IMR-90 (cell line): ENCODE results near the gene KLHL40. TPM values are rescaled to one million over a fixed set of nuclear protein-coding genes. Genes with fewer than 3 reads are reported as not detected.

Experiments
- ATAC-seq: fragments of 200-7000 bp; cut with Tn5 transposase; 2 replicates; pipeline ENCODE4 v1.9.1; 2020; ENCODE audit warnings: low read depth, mild to moderate bottlenecking, moderate library complexity
- BruUV-seq: library from RNA; stranded (reverse); fragments of 400-500 nt; replicated peaks from 2 replicates; lab custom pipeline; 2021; lab: Mats Ljungman, UMichigan
- CTCF ChIA-PET: fragments of 300-600 bp; formaldehyde crosslinking; extraction: SDS; loops from one replicate; lab custom pipeline; 2021; ENCODE audit warnings: antibody characterized with exemption; lab: Yijun Ruan, JAX
- POLR2A ChIA-PET: fragments of 300-600 bp; sonication (Branson Sonifier 250); formaldehyde crosslinking; loops from one replicate; lab custom pipeline; 2022; ENCODE audit warnings: antibody characterized with exemption; ENCODE audit not compliant: unreplicated experiment; lab: Charles Lee
- DNase-seq: peaks from one replicate; pipeline ENCODE4 v3.0.0; 2013
- H2AFZ ChIP-seq: replicated peaks from 2 replicates; pipeline ENCODE3; 2013; ENCODE audit warnings: low read length, mild to moderate bottlenecking; ENCODE audit not compliant: poor library complexity
- H2AK5ac ChIP-seq: 2 replicates; pipeline ENCODE4 v1.6.1; 2013; ENCODE audit warnings: low read depth, low read length, inconsistent platforms
- H2AK9ac ChIP-seq: replicated peaks from 2 replicates; pipeline ENCODE3; 2013; ENCODE audit warnings: mild to moderate bottlenecking, low read depth, low read length, moderate library complexity; ENCODE audit not compliant: poor library complexity
- H2BK120ac ChIP-seq: 2 replicates; pipeline ENCODE4 v1.6.1; 2013; ENCODE audit warnings: low read depth, low read length, inconsistent platforms
- H2BK15ac ChIP-seq: 3 replicates; pipeline ENCODE4 v1.6.1; 2013; ENCODE audit warnings: low read depth, low read length, inconsistent platforms
- H2BK20ac ChIP-seq: 2 replicates; pipeline ENCODE4 v1.6.1; 2013; ENCODE audit warnings: low read depth, mild to moderate bottlenecking, inconsistent platforms, low read length, moderate library complexity
- H2BK5ac ChIP-seq: 2 replicates; pipeline ENCODE4 v1.6.1; 2013; ENCODE audit warnings: mild to moderate bottlenecking, low read depth, low read length, inconsistent platforms; ENCODE audit not compliant: poor library complexity, severe bottlenecking
- H3K14ac ChIP-seq: replicated peaks from 2 replicates; pipeline ENCODE4 v1.6.1; 2013; ENCODE audit warnings: low read depth, low read length, inconsistent platforms
- H3K18ac ChIP-seq: 2 replicates; pipeline ENCODE4 v1.6.1; 2013; ENCODE audit warnings: low read depth, low read length, control low read depth
- H3K23ac ChIP-seq: 2 replicates; pipeline ENCODE4 v1.6.1; 2013; ENCODE audit warnings: low read depth, low read length, inconsistent platforms
- H3K27ac ChIP-seq: 2 replicates; pipeline ENCODE4 v1.5.1; 2013; ENCODE audit warnings: mild to moderate bottlenecking, control low read depth, low read length; ENCODE audit not compliant: insufficient read depth
- H3K27me3 ChIP-seq: 2 replicates; pipeline ENCODE4 v1.6.1; 2013; ENCODE audit warnings: low read length; ENCODE audit not compliant: control insufficient read depth, insufficient read depth
- H3K36me3 ChIP-seq: 2 replicates; pipeline ENCODE4 v1.6.1; 2013; ENCODE audit warnings: low read length, mixed read lengths; ENCODE audit not compliant: control insufficient read depth, insufficient read depth
- H3K4ac ChIP-seq: 2 replicates; pipeline ENCODE4 v1.6.1; 2013; ENCODE audit warnings: low read depth, low read length, inconsistent platforms
- H3K4me1 ChIP-seq: 2 replicates; pipeline ENCODE4 v1.6.1; 2013; ENCODE audit warnings: low read length, mixed read lengths; ENCODE audit not compliant: control insufficient read depth, insufficient read depth
- H3K4me2 ChIP-seq: 2 replicates; pipeline ENCODE4 v1.6.1; 2013; ENCODE audit warnings: low read depth, mild to moderate bottlenecking, control low read depth, low read length, moderate library complexity
- H3K4me3 ChIP-seq: 2 replicates; pipeline ENCODE4 v1.5.1; 2013; ENCODE audit warnings: low read depth, mild to moderate bottlenecking, control low read depth, low read length, moderate library complexity; ENCODE audit not compliant: insufficient read depth
- H3K56ac ChIP-seq: 2 replicates; pipeline ENCODE4 v1.6.1; 2013; ENCODE audit warnings: low read length, inconsistent platforms; ENCODE audit not compliant: insufficient read depth; ENCODE audit errors: extremely low read depth
- H3K79me1 ChIP-seq, 2 experiments: 2 replicates each; pipeline ENCODE4 v1.6.1; 2013; ENCODE audit warnings: low read length in 2 of 2, inconsistent platforms in 1 of 2, low read depth in 1 of 2
- H3K9ac ChIP-seq: 2 replicates; pipeline ENCODE4 v1.6.1; 2013; ENCODE audit warnings: low read depth, low read length, control low read depth
- H3K9me1 ChIP-seq: 2 replicates; pipeline ENCODE4 v1.6.1; 2013; ENCODE audit warnings: low read length, inconsistent platforms; ENCODE audit not compliant: insufficient read depth
- H3K9me3 ChIP-seq: 2 replicates; pipeline ENCODE4 v1.6.1; 2013; ENCODE audit warnings: low read length; ENCODE audit not compliant: control insufficient read depth, insufficient read depth
- H4K20me1 ChIP-seq: 2 replicates; pipeline ENCODE4 v1.6.1; 2013; ENCODE audit warnings: low read length, inconsistent platforms; ENCODE audit not compliant: insufficient read depth
- H4K5ac ChIP-seq: 2 replicates; pipeline ENCODE4 v1.6.1; 2013; ENCODE audit warnings: mild to moderate bottlenecking, low read depth, low read length, control low read depth
- H4K8ac ChIP-seq, 2 experiments: 2 replicates each; pipeline ENCODE4 v1.6.1; 2013; ENCODE audit warnings: low read depth in 2 of 2, low read length in 2 of 2, control low read depth in 1 of 2, inconsistent platforms in 1 of 2
- H4K91ac ChIP-seq: 2 replicates; pipeline ENCODE4 v1.6.1; 2013; ENCODE audit warnings: low read depth, low read length, inconsistent platforms; ENCODE audit not compliant: insufficient read depth
- MAFK ChIP-seq: IDR thresholded peaks from 2 replicates; pipeline ENCODE4 v1.6.1; 2012; ENCODE audit warnings: low read depth, low read length, improper control_type of control experiment
- MAZ ChIP-seq: IDR thresholded peaks from 2 replicates; pipeline ENCODE4 v1.6.1; 2012; ENCODE audit warnings: low read depth, mild to moderate bottlenecking, low read length, improper control_type of control experiment, moderate library complexity, borderline replicate concordance
- MXI1 ChIP-seq: IDR thresholded peaks from 2 replicates; pipeline ENCODE4 v1.6.1; 2012; ENCODE audit warnings: low read depth, mild to moderate bottlenecking, low read length, moderate library complexity, borderline replicate concordance
- POLR2A ChIP-seq: IDR thresholded peaks from 2 replicates; pipeline ENCODE4 v1.6.1; 2012; ENCODE audit warnings: mild to moderate bottlenecking, low read depth, low read length
- RFX5 ChIP-seq: IDR thresholded peaks from 2 replicates; pipeline ENCODE4 v1.8.0; 2012; ENCODE audit warnings: low read depth, mild to moderate bottlenecking, low read length, moderate library complexity
- SMC3 ChIP-seq: fragments of 150-350 bp; IDR thresholded peaks from 2 replicates; pipeline ENCODE4 v1.6.1; 2016; ENCODE audit warnings: low read depth, mild to moderate bottlenecking, antibody characterized with exemption, low read length, moderate library complexity
- WGBS, 2 experiments: methylation state at CpG; one replicate each; pipeline versions ENCODE4 v1.1.5 to v1.1.7; 2013; ENCODE audit warnings: missing lambda C conversion rate in 2 of 2; ENCODE audit not compliant: insufficient read length in 1 of 2; ENCODE audit errors: extremely low coverage in 2 of 2; 5-methylcytosine and 5-hydroxymethylcytosine counted together
- dilution Hi-C: fragments of 300-500 bp; cut with HindIII; formaldehyde crosslinking; loops from one replicate; pipeline ENCODE4 v1.14.3; 2018; ENCODE audit warnings: low sequenced_read_pairs; ENCODE audit not compliant: unreplicated experiment
- in situ Hi-C: fragments of 300-500 bp; cut with MboI; formaldehyde crosslinking; loops from 3 replicates; pipeline ENCODE4 v1.14.3; 2019; ENCODE audit warnings: low sequenced_read_pairs, inconsistent platforms, mixed read lengths
- intact Hi-C: fragments of 100-400 bp; cut with micrococcal nuclease; formaldehyde crosslinking; loops from 2 replicates; pipeline ENCODE4 v1.10.0; 2022
- polyA plus RNA-seq, 3 experiments: library from polyadenylated mRNA; depleted of rRNA; stranded (reverse); fragments of >200 nt; gene quantifications; 2 replicates each; pipeline ENCODE4 v1.2.3, GENCODE V29; 2012; ENCODE audit warnings: low replicate concordance in 1 of 3
- total RNA-seq: library from RNA; depleted of rRNA; stranded (reverse); fragments of >200 nt; gene quantifications from 2 replicates; pipeline ENCODE4 v1.2.3, GENCODE V29; 2012
- TF ChIP-seq, protein P1 (sequence below): fragments of 150-350 bp; IDR thresholded peaks from 2 replicates; pipeline ENCODE4 v1.6.1; 2017; ENCODE audit warnings: mild to moderate bottlenecking, antibody characterized with exemption, low read length, low read depth
- TF ChIP-seq, protein P2 (sequence below): conservative IDR thresholded peaks from 2 replicates; pipeline ENCODE4 v1.5.1; 2012; ENCODE audit warnings: mild to moderate bottlenecking, low read depth, low read length, improper control_type of control experiment
- TF ChIP-seq, protein P3 (sequence below): fragments of 150-350 bp; IDR thresholded peaks from 2 replicates; pipeline ENCODE4 v1.6.1; 2016; ENCODE audit warnings: low read depth, mild to moderate bottlenecking, low read length, moderate library complexity, borderline replicate concordance

The KLHL40 gene
- total and polyA plus RNA-seq, 2 of the 4 experiments (the other 2 are of a cell fraction) = not detected

DNA sequence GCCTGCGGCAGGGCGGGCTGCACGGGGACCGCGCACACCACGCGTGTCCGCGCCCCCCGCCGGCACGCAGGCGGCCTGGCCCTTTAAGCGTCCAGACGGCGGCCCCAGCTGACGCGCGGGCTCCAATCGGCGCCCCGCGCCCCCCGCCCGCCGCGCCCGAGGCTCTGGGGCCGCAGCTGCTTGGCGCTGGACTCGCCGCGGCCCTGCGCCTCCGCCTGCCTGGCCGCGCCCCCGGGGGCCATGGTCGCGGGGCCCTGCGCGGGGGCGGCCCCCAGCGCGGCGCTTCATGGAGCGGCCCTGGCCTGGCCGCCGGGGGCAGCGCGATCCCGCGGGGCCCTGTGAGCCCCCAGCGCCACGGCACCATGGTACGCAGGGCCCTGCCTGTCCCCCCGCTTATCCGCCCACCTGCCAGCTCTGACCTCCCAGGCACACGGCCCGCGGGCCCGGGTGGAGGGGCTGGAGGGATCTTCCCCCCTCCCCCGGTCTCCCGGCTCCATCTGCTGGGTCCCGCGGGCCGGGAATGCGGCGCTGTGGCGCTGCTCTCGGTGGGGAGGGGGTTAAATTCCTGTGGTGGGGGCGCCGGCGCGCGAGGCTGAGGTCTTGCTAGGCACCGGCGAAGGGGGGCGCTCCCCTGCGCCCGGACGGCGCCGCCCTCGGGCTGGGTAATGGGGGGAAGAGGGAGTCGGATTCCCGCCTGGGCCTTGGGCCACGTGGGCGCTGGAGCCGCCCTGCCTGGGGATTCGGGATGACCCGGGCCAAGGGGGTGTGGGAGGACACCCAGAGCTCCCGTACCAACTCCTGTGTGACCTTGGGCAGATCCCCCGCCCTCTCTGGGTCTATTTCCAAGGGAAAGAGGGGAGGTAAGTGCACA is 30.8 kb upstream of the KLHL40 start:
- peaks cover 14% of the 10 kb centered on the region for H3K36me3 ChIP-seq
- peak overlapping the region; percentile 72; the same call in 1 of the 2 replicates for H3K23ac ChIP-seq
- H4K8ac ChIP-seq = peak overlapping the region; percentile 62 to 92
- peak overlapping the region; percentile 87 for H3K27ac ChIP-seq
- peaks cover 36% of the 10 kb centered on the region for H3K4me1 ChIP-seq
- peak overlapping the region; percentile 81 for H2BK5ac ChIP-seq
- H3K18ac ChIP-seq = peak overlapping the region; percentile 65
- H2AFZ ChIP-seq = peak overlapping the region; percentile 92
- WGBS, 2 experiments = 0% methylated on average over 25 of the region's 94 CpGs; no CpG with 5 or more reads in 1 of the 2 experiments
- POLR2A ChIA-PET = interaction anchor here (0.6 kb wide), 1 partner anchor 64 kb away, joined by 3 read pairs; no protein-coding TSS in a partner anchor
- H4K91ac ChIP-seq = peak overlapping the region; percentile 89
- ATAC-seq = peak; percentile 62
- DNase-seq = peak; percentile 44
- peak overlapping the region; percentile 84 for H3K14ac ChIP-seq
- peak overlapping the region; percentile 90 for H3K9ac ChIP-seq
- H3K4me2 ChIP-seq = peak overlapping the region; percentile 88
- peaks cover 34% of the 10 kb centered on the region for H4K20me1 ChIP-seq
- H3K27me3 ChIP-seq = no peaks in the 10 kb centered on the region
- TF ChIP-seq SMC3 = no peak
- TF ChIP-seq MAZ = peak; percentile 100
- TF ChIP-seq MXI1 = peak; percentile 90
- TF ChIP-seq RFX5 = no peak
- TF ChIP-seq POLR2A = peak; percentile 49
- no peak for TF ChIP-seq MAFK
- TF ChIP-seq, protein P1, sequence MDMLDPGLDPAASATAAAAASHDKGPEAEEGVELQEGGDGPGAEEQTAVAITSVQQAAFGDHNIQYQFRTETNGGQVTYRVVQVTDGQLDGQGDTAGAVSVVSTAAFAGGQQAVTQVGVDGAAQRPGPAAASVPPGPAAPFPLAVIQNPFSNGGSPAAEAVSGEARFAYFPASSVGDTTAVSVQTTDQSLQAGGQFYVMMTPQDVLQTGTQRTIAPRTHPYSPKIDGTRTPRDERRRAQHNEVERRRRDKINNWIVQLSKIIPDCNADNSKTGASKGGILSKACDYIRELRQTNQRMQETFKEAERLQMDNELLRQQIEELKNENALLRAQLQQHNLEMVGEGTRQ = peak; percentile 93
- TF ChIP-seq, protein P2, sequence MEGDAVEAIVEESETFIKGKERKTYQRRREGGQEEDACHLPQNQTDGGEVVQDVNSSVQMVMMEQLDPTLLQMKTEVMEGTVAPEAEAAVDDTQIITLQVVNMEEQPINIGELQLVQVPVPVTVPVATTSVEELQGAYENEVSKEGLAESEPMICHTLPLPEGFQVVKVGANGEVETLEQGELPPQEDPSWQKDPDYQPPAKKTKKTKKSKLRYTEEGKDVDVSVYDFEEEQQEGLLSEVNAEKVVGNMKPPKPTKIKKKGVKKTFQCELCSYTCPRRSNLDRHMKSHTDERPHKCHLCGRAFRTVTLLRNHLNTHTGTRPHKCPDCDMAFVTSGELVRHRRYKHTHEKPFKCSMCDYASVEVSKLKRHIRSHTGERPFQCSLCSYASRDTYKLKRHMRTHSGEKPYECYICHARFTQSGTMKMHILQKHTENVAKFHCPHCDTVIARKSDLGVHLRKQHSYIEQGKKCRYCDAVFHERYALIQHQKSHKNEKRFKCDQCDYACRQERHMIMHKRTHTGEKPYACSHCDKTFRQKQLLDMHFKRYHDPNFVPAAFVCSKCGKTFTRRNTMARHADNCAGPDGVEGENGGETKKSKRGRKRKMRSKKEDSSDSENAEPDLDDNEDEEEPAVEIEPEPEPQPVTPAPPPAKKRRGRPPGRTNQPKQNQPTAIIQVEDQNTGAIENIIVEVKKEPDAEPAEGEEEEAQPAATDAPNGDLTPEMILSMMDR = peak; percentile 28; the same call in 1 of the 2 replicates
- TF ChIP-seq, protein P3, sequence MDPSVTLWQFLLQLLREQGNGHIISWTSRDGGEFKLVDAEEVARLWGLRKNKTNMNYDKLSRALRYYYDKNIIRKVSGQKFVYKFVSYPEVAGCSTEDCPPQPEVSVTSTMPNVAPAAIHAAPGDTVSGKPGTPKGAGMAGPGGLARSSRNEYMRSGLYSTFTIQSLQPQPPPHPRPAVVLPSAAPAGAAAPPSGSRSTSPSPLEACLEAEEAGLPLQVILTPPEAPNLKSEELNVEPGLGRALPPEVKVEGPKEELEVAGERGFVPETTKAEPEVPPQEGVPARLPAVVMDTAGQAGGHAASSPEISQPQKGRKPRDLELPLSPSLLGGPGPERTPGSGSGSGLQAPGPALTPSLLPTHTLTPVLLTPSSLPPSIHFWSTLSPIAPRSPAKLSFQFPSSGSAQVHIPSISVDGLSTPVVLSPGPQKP = no peak
- H2BK15ac ChIP-seq = no peak overlapping the region; the same call in 2 of the 3 replicates
- intact Hi-C loops = loop anchor here (5.0 kb wide), 2 partner anchors 52 to 562 kb away; partner anchors contain the start of genes NKTR and TRAK1
- peak overlapping the region; percentile 83; the same call in 1 of the 2 replicates for H3K56ac ChIP-seq
- peak overlapping the region; percentile 99 for H2AK9ac ChIP-seq
- peak overlapping the region; percentile 70 for H2AK5ac ChIP-seq
- peak overlapping the region; percentile 45 for H2BK120ac ChIP-seq
- no peaks in the 10 kb centered on the region for H3K9me3 ChIP-seq
- BruUV-seq = no TSS peak
- peak overlapping the region; percentile 88 for H3K4ac ChIP-seq
- peaks cover 31 to 73% of the 10 kb centered on the region in 2 experiments for H3K79me1 ChIP-seq
- peak overlapping the region; percentile 69 for H4K5ac ChIP-seq
- dilution Hi-C loops = no loop called here
- in situ Hi-C loops = no loop called here
- H3K4me3 ChIP-seq = peak overlapping the region; percentile 70
- peaks cover 46% of the 10 kb centered on the region for H3K9me1 ChIP-seq
- 0 out of 2 replicates have a peak overlapping the region, but pooled peaks have one; percentile 65 for H2BK20ac ChIP-seq
- CTCF ChIA-PET = interaction anchor here (0.6 to 2.5 kb wide), 2 partner anchors 12 to 90 kb away, joined by 3 to 5 read pairs; no protein-coding TSS in a partner anchor
